PC-9 (cell line): ENCODE data around the gene TRIM28.

ENCODE experiments used
- EZH2 ChIP-seq: fragments of 200-600 bp; sonication (generic); IDR thresholded peaks from 2 replicates; pipeline ENCODE4 v1.8.0; 2017; ENCODE audit warnings: antibody characterized with exemption, low read depth
- TF ChIP-seq, protein P1 (sequence below): fragments of 200-600 bp; sonication (generic); conservative IDR thresholded peaks from 2 replicates; pipeline ENCODE4 v1.6.1; 2017; ENCODE audit warnings: mixed run types, antibody characterized with exemption, mild to moderate bottlenecking, moderate library complexity

DNA sequence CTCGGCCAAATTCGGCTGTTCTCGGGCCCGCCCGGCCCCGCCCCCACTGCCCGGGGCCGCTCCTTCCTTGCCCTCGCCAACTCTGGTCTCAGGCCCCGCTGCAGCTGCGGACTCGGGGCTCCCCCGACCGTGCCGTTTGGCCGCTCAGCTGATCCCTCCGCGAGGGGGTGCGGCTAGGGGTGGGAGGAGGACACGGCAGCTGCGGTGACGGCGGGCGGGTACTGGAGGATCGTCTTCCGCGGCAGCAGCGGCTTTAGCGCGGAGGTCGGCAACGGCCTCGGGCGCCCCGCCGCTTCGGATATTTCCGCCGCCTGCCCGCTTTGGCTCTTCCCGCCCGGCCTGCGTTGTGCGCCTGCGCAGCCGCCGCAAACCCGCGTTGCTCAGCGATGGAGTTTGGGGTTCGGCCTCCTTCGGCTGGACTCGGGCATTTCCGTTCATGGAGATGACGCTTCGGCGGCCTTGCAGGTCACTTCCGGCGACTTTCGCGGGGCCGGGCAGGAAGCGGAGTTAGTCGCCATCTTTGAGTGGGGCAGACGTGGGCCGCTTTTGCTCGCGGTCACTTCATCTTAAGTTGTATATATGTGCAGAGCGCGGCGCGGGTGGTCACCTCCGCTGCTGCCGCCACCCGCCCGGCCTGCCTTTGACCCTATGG is 14.9 kb downstream of the TRIM28 start:
- TF ChIP-seq, protein P1, sequence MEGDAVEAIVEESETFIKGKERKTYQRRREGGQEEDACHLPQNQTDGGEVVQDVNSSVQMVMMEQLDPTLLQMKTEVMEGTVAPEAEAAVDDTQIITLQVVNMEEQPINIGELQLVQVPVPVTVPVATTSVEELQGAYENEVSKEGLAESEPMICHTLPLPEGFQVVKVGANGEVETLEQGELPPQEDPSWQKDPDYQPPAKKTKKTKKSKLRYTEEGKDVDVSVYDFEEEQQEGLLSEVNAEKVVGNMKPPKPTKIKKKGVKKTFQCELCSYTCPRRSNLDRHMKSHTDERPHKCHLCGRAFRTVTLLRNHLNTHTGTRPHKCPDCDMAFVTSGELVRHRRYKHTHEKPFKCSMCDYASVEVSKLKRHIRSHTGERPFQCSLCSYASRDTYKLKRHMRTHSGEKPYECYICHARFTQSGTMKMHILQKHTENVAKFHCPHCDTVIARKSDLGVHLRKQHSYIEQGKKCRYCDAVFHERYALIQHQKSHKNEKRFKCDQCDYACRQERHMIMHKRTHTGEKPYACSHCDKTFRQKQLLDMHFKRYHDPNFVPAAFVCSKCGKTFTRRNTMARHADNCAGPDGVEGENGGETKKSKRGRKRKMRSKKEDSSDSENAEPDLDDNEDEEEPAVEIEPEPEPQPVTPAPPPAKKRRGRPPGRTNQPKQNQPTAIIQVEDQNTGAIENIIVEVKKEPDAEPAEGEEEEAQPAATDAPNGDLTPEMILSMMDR, result no peak
- no peak for TF ChIP-seq EZH2
